HepG2 (cell line): Measurements from ENCODE around the gene BHLHA9. TPM values are rescaled to one million over a fixed set of nuclear protein-coding genes. Genes with fewer than 3 reads are reported as not detected.

Experiments used
- ATAC-seq: fragments of 200-7000 bp; cut with Tn5 transposase; 3 replicates; pipeline ENCODE4 v1.9.1; 2020; ENCODE audit warnings: mild to moderate bottlenecking, moderate library complexity
- BruUV-seq: library from RNA; stranded (reverse); fragments of 400-500 nt; replicated peaks from 2 replicates; lab custom pipeline; 2021; lab: Mats Ljungman, UMichigan
- CTCF ChIA-PET: fragments of 300-600 bp; formaldehyde crosslinking; extraction: SDS; loops from one replicate; lab custom pipeline; 2021; ENCODE audit warnings: low total read pairs, inconsistent platforms, low intra/inter-chr PET ratio; lab: Yijun Ruan, JAX
- POLR2A ChIA-PET: fragments of 350-600 bp; sonication (Branson Sonifier 250); formaldehyde crosslinking; loops from one replicate; lab custom pipeline; 2020; ENCODE audit warnings: antibody characterized with exemption, inconsistent platforms; lab: Yijun Ruan, JAX
- DNase-seq: peaks from one replicate; pipeline ENCODE4 v3.0.0-alpha.2; 2015; ENCODE audit warnings: low spot score
- FAIRE-seq: peaks from 3 replicates; lab custom pipeline; 2011; peaks lifted over from hg19 to GRCh38; lab: Jason Lieb, UNC
- H2AFZ ChIP-seq: one replicate; pipeline ENCODE4 v1.6.1; 2011; ENCODE audit warnings: low read length, inconsistent platforms
- H3K27ac ChIP-seq: fragments of 300-600 bp; 3 replicates; pipeline ENCODE4 v1.8.0; 2011; ENCODE audit warnings: mixed run types, mild to moderate bottlenecking, mixed read lengths, low read length, inconsistent platforms; ENCODE audit not compliant: insufficient read depth; ENCODE audit errors: extremely low read length
- H3K27me3 ChIP-seq, 2 experiments: fragments of 200-600 bp in 1 of 2; 2 replicates in 1 of 2; 3 replicates in 1 of 2; pipeline versions ENCODE4 v1.6.0 to v1.8.0; 2011; ENCODE audit warnings: low read length in 2 of 2, mild to moderate bottlenecking in 2 of 2, moderate library complexity in 2 of 2, inconsistent platforms in 1 of 2; ENCODE audit not compliant: insufficient read depth in 2 of 2, control insufficient read depth in 1 of 2
- H3K36me3 ChIP-seq, 2 experiments: fragments of 200-600 bp in 1 of 2; replicated peaks in 1 of 2; 2 replicates in 1 of 2; 3 replicates in 1 of 2; pipeline versions ENCODE4 v1.5.1 to v1.8.0; 2011; ENCODE audit warnings: low read length in 2 of 2, inconsistent platforms in 1 of 2; ENCODE audit not compliant: insufficient read depth in 2 of 2, control insufficient read depth in 1 of 2
- H3K4me1 ChIP-seq: 2 replicates; pipeline ENCODE4 v1.5.1; 2012; ENCODE audit warnings: low read length, inconsistent platforms; ENCODE audit not compliant: insufficient read depth
- H3K4me2 ChIP-seq: 2 replicates; pipeline ENCODE4 v1.6.0; 2011; ENCODE audit warnings: low read depth, low read length, inconsistent platforms
- H3K4me3 ChIP-seq, 3 experiments: fragments of 200-600 bp in 1 of 3; sonication (generic), shearing (Covaris generic) in 1 of 3; replicated peaks in 1 of 3; 2 replicates each; pipeline ENCODE4 v1.5.1; 2011 to 2016; ENCODE audit warnings: low read length in 3 of 3, inconsistent platforms in 2 of 3, low read depth in 2 of 3, mild to moderate bottlenecking in 2 of 3, control low read depth in 1 of 3, mixed read lengths in 1 of 3; ENCODE audit not compliant: insufficient read depth in 1 of 3
- H3K79me2 ChIP-seq: one replicate; pipeline ENCODE4 v1.6.1; 2011; ENCODE audit warnings: low read length, inconsistent platforms; ENCODE audit not compliant: insufficient read depth
- H3K9ac ChIP-seq: 2 replicates; pipeline ENCODE4 v1.6.0; 2011; ENCODE audit warnings: mild to moderate bottlenecking, low read depth, low read length, inconsistent platforms; ENCODE audit not compliant: insufficient read depth
- H3K9me3 ChIP-seq: 2 replicates; pipeline ENCODE4 v1.5.1; 2012; ENCODE audit warnings: mild to moderate bottlenecking, low read length
- H4K20me1 ChIP-seq: 2 replicates; pipeline ENCODE4 v1.6.0; 2011; ENCODE audit warnings: inconsistent platforms, mild to moderate bottlenecking, low read length, moderate library complexity; ENCODE audit not compliant: insufficient read depth
- ATF6 ChIP-seq: sonication (generic); formaldehyde crosslinking; conservative IDR thresholded peaks from 2 replicates; pipeline ENCODE4 v1.4.0; 2020; ENCODE audit warnings: missing genetic modification reagents
- CBX2 ChIP-seq, 2 experiments: fragments of 200-600 bp in 1 of 2; sonication (generic); formaldehyde crosslinking in 1 of 2; IDR thresholded peaks; 2 replicates each; pipeline versions ENCODE4 v1.7.0 to v1.8.1; 2018 to 2022; ENCODE audit warnings: low read depth in 2 of 2, low read length in 1 of 2, mild to moderate bottlenecking in 1 of 2, missing genetic modification reagents in 1 of 2
- ETV6 ChIP-seq: sonication (generic); formaldehyde crosslinking; conservative IDR thresholded peaks from 2 replicates; pipeline ENCODE4 v1.4.0; 2020; ENCODE audit warnings: missing genetic modification reagents
- GMEB2 ChIP-seq: IDR thresholded peaks from 2 replicates; pipeline ENCODE4 v1.6.1; 2016; ENCODE audit warnings: missing biosample characterization, missing genetic modification reagents, low read depth
- KDM6A ChIP-seq: IDR thresholded peaks from 2 replicates; pipeline ENCODE4 v1.6.1; 2016; ENCODE audit warnings: low read depth
- MED1 ChIP-seq: sonication (generic); formaldehyde crosslinking; IDR thresholded peaks from 2 replicates; pipeline ENCODE4 v1.4.0; 2020; ENCODE audit warnings: missing genetic modification reagents
- PPARG ChIP-seq: conservative IDR thresholded peaks from 2 replicates; pipeline ENCODE4 v1.6.1; 2016; ENCODE audit warnings: missing biosample characterization, missing genetic modification reagents
- ZBTB37 ChIP-seq: sonication (generic); formaldehyde crosslinking; IDR thresholded peaks from 2 replicates; pipeline ENCODE4 v1.4.0; 2020; ENCODE audit warnings: mild to moderate bottlenecking, missing genetic modification reagents
- ZNF30 ChIP-seq: sonication (generic); formaldehyde crosslinking; IDR thresholded peaks from 2 replicates; pipeline ENCODE4 v1.5.0; 2020; ENCODE audit warnings: mild to moderate bottlenecking, missing genetic modification reagents
- ZNF576 ChIP-seq: sonication (generic); formaldehyde crosslinking; IDR thresholded peaks from 2 replicates; pipeline ENCODE4 v1.4.0; 2020; ENCODE audit warnings: mild to moderate bottlenecking, missing genetic modification reagents
- ZNF646 ChIP-seq: sonication (generic); formaldehyde crosslinking; IDR thresholded peaks from 2 replicates; pipeline ENCODE4 v1.9.0; 2021; ENCODE audit warnings: mild to moderate bottlenecking, missing genetic modification reagents
- ZNF773 ChIP-seq: sonication (generic); formaldehyde crosslinking; IDR thresholded peaks from 2 replicates; pipeline ENCODE4 v1.4.0; 2020; ENCODE audit warnings: missing genetic modification reagents, borderline replicate concordance
- ZNF883 ChIP-seq: sonication (generic); formaldehyde crosslinking; IDR thresholded peaks from 2 replicates; pipeline ENCODE4 v1.5.1; 2020; ENCODE audit warnings: mild to moderate bottlenecking, missing genetic modification reagents; ENCODE audit errors: not compliant biosample characterization
- WGBS: methylation state at CpG from one replicate; pipeline ENCODE4 v1.1.6; 2017; ENCODE audit warnings: low lambda C conversion rate; 5-methylcytosine and 5-hydroxymethylcytosine counted together
- in situ Hi-C: cut with HindIII; loops from 2 replicates; pipeline ENCODE4 v1.10.0; 2017; ENCODE audit warnings: low pct_unique_long_range_greater_than_20kb; ENCODE audit not compliant: extremely low pct_ligation_motif_present
- intact Hi-C: fragments of 100-400 bp; cut with micrococcal nuclease; formaldehyde crosslinking; loops from one replicate; pipeline ENCODE4 v1.10.0; 2022; ENCODE audit not compliant: unreplicated experiment
- polyA plus RNA-seq, 8 experiments: library from polyadenylated mRNA; depleted of rRNA in 3 of 8; stranded (reverse) in 7 of 8; unstranded in 1 of 8; fragments of >200 nt; fragmentation: Illumina TruSeq in 4 of 8; extraction: Trizol in 4 of 8; gene quantifications; 2 replicates each; pipeline versions ENCODE4 v1.2.1 to v1.2.3, GENCODE V29; 2011 to 2016; ENCODE audit warnings: low read depth in 4 of 8, missing spikeins in 1 of 8, mixed read lengths in 1 of 8; ENCODE audit not compliant: insufficient read depth in 1 of 8
- total RNA-seq, 5 experiments: library from RNA; depleted of rRNA; stranded (reverse); fragments of >200 nt; fragmentation: Illumina TruSeq; extraction: Trizol; gene quantifications; 2 replicates each; pipeline ENCODE4 v1.2.3, GENCODE V29; 2016; ENCODE audit warnings: low read depth in 1 of 5

BHLHA9 gene
- total and polyA plus RNA-seq, 2 of the 13 experiments (the other 11 are each of a cell fraction or from before 2014, with no cell fraction given), result not detected

DNA sequence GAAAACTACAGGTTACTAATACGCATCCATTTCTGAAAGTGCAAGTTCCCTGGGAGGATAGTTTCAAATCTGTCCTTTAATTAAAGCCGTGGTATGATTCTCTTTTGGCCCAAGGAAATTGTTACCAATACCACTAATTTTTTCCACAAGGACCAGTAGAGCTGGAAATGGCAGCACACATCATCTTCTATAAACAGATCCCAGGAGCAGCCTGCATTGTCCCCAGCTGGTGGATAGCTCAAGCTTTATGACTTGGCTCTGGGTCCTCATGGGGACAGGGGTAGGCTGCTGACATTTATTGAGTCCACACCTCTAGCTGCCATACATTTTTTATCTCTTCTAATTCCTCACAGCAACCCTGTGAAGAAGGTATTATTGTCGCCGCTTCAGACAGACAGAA is 35.8 kb upstream of the BHLHA9 start:
- intact Hi-C loops, result no loop called here
- Histone ChIP-seq H3K9ac (no peak overlapping the region), H3K9me3 (no peaks in the 10 kb centered on the region), H3K79me2 (no peaks in the 10 kb centered on the region), H3K4me3 (no peak overlapping the region), H3K4me2 (no peak overlapping the region), H3K4me1 (no peaks in the 10 kb centered on the region), H4K20me1 (no peaks in the 10 kb centered on the region), H3K27me3 (peaks cover 3 to 28% of the 10 kb centered on the region in 2 experiments; a peak in 4 of 5 replicates), H3K36me3 (no peaks in the 10 kb centered on the region), H2AFZ (no peak overlapping the region), H3K27ac (no peak overlapping the region)
- DNase-seq (no peak), ATAC-seq (no peak), FAIRE-seq (no peak)
- 32% methylated on average over 4 of the region's 4 CpGs for WGBS
- in situ Hi-C loops, result no loop called here
- POLR2A ChIA-PET, result no interaction called here
- no TSS peak for BruUV-seq
- CTCF ChIA-PET, result no interaction called here
- TF ChIP-seq PPARG (CRISPR knock-in tag), result no peak
- TF ChIP-seq MED1, result no peak
- no peak for TF ChIP-seq GMEB2 (CRISPR knock-in tag)
- no peak for TF ChIP-seq ZNF773
- no peak for TF ChIP-seq CBX2 (IDR thresholded peaks at IDR 0.05; ENCODE audit: low read depth, low read length)
- TF ChIP-seq CBX2 (CRISPR knock-in tag; IDR thresholded peaks at IDR 0.05; ENCODE audit: low read depth), result no peak
- no peak for TF ChIP-seq ZNF883 (CRISPR knock-in tag)
- TF ChIP-seq ZBTB37 (CRISPR knock-in tag), result no peak
- TF ChIP-seq ATF6, result no peak
- TF ChIP-seq ZNF30, result no peak
- TF ChIP-seq ETV6 (CRISPR knock-in tag), result no peak
- TF ChIP-seq ZNF646 (CRISPR knock-in tag), result no peak
- no peak for TF ChIP-seq KDM6A (CRISPR knock-in tag)
- no peak for TF ChIP-seq ZNF576
